Limb (tissue), 2 donors: ENCODE measurements around the gene POT1.

ENCODE experiments used
- DNase-seq, 2 donors: peaks; one replicate each; pipeline ENCODE4 v3.0.0-alpha.2; 2016; ENCODE audit errors: extremely low spot score in 2 of 2

Gene POT1

GRCh38 chr7:124775422-124775821 is 154.2 kb downstream of the POT1 start:
- DNase-seq: no peak

- DNase-seq: no peak
Measured at GRCh38 chr7:124773938-124774337, 155.7 kb downstream of the POT1 start.

GRCh38 chr7:124773339-124773738 is 156.3 kb downstream of the POT1 start:
- no peak for DNase-seq
